GM21367 (cell line): Measurements from ENCODE around the gene APEX1.
"Not testable (repeated sequence)": the region's sequence is repeated elsewhere in the genome, so short reads cannot be mapped to it uniquely, and the experiment has no call there.

ENCODE experiments used
- ATAC-seq: cut with Tn5 transposase; IDR thresholded peaks from one replicate; pipeline ENCODE4 v1.9.1; 2021; ENCODE audit not compliant: unreplicated experiment

APEX1 gene

GRCh38 chr14:20472536-20473169 lies 17.6 kb downstream of the APEX1 start:
- no peak for ATAC-seq

GRCh38 chr14:20476776-20477175 lies 21.8 kb downstream of the APEX1 start:
- no peak for ATAC-seq

GRCh38 chr14:20477211-20477876 lies 22.3 kb downstream of the APEX1 start:
- ATAC-seq = no peak

GRCh38 chr14:20478894-20479293 lies 23.9 kb downstream of the APEX1 start:
- no peak for ATAC-seq

- no peak for ATAC-seq
Measured at GRCh38 chr14:20482382-20482781, 27.4 kb downstream of the APEX1 start.

GRCh38 chr14:20485900-20486299 lies 30.9 kb downstream of the APEX1 start:
- ATAC-seq = no peak

GRCh38 chr14:20486684-20487395 lies 31.8 kb downstream of the APEX1 start:
- no peak for ATAC-seq

GRCh38 chr14:20487396-20487725 lies 32.3 kb downstream of the APEX1 start:
- no peak for ATAC-seq

- ATAC-seq = peak; percentile 30
Measured at GRCh38 chr14:20489093-20489994, 34.3 kb downstream of the APEX1 start.

- ATAC-seq = no peak
Measured at GRCh38 chr14:20490563-20490962, 35.5 kb downstream of the APEX1 start.

- ATAC-seq = no peak
Measured at GRCh38 chr14:20492486-20492885, 37.5 kb downstream of the APEX1 start.

GRCh38 chr14:20493634-20494033 lies 38.6 kb downstream of the APEX1 start:
- no peak for ATAC-seq

- no peak for ATAC-seq
Measured at GRCh38 chr14:20494935-20495766, 40.1 kb downstream of the APEX1 start.

- no peak for ATAC-seq
Measured at GRCh38 chr14:20498622-20499021, 43.6 kb downstream of the APEX1 start.

GRCh38 chr14:20499108-20499507 lies 44.1 kb downstream of the APEX1 start:
- ATAC-seq = no peak

- ATAC-seq = no peak
Measured at GRCh38 chr14:20499881-20500280, 44.9 kb downstream of the APEX1 start.

- ATAC-seq = no peak
Measured at GRCh38 chr14:20501346-20501745, 46.3 kb downstream of the APEX1 start.

GRCh38 chr14:20503898-20504297 lies 48.9 kb downstream of the APEX1 start:
- ATAC-seq = no peak

GRCh38 chr14:20506276-20506675 lies 51.2 kb downstream of the APEX1 start:
- not testable (repeated sequence) for ATAC-seq

- ATAC-seq = not testable (repeated sequence)
Measured at GRCh38 chr14:20506752-20507151, 51.7 kb downstream of the APEX1 start.
